ENCODE data around the gene CBLB. TPM values are rescaled to one million over a fixed set of nuclear protein-coding genes. Genes with fewer than 3 reads are reported as not detected.

The CBLB gene
- total and polyA plus RNA-seq, 2 experiments from 2014 or later, result 20.5 to 47.7 TPM

- Histone ChIP-seq H2AFZ (peak overlapping the region; percentile 23; the same call in 1 of the 2 replicates), H3K4me3 (no peak overlapping the region), H3K4me1 (ENCODE audit: insufficient read depth) (no peaks in the 10 kb centered on the region), H3K36me3 (ENCODE audit: insufficient read depth) (no peaks in the 10 kb centered on the region), H3K9me2 (ENCODE audit: insufficient read depth) (peaks cover 7% of the 10 kb centered on the region; the same call in 1 of the 2 replicates), H3K27ac (ENCODE audit: low read depth) (no peak overlapping the region), H3K4me2 (no peak overlapping the region), H3F3A (replicated peaks; ENCODE audit: low read depth) (no peaks in the 10 kb centered on the region), H3K27me3 (ENCODE audit: insufficient read depth) (no peaks in the 10 kb centered on the region), H3K79me2 (replicated peaks; ENCODE audit: insufficient read depth) (no peaks in the 10 kb centered on the region), H4K20me1 (replicated peaks; ENCODE audit: insufficient read depth) (no peaks in the 10 kb centered on the region)
- TF ChIP-seq, protein P1, sequence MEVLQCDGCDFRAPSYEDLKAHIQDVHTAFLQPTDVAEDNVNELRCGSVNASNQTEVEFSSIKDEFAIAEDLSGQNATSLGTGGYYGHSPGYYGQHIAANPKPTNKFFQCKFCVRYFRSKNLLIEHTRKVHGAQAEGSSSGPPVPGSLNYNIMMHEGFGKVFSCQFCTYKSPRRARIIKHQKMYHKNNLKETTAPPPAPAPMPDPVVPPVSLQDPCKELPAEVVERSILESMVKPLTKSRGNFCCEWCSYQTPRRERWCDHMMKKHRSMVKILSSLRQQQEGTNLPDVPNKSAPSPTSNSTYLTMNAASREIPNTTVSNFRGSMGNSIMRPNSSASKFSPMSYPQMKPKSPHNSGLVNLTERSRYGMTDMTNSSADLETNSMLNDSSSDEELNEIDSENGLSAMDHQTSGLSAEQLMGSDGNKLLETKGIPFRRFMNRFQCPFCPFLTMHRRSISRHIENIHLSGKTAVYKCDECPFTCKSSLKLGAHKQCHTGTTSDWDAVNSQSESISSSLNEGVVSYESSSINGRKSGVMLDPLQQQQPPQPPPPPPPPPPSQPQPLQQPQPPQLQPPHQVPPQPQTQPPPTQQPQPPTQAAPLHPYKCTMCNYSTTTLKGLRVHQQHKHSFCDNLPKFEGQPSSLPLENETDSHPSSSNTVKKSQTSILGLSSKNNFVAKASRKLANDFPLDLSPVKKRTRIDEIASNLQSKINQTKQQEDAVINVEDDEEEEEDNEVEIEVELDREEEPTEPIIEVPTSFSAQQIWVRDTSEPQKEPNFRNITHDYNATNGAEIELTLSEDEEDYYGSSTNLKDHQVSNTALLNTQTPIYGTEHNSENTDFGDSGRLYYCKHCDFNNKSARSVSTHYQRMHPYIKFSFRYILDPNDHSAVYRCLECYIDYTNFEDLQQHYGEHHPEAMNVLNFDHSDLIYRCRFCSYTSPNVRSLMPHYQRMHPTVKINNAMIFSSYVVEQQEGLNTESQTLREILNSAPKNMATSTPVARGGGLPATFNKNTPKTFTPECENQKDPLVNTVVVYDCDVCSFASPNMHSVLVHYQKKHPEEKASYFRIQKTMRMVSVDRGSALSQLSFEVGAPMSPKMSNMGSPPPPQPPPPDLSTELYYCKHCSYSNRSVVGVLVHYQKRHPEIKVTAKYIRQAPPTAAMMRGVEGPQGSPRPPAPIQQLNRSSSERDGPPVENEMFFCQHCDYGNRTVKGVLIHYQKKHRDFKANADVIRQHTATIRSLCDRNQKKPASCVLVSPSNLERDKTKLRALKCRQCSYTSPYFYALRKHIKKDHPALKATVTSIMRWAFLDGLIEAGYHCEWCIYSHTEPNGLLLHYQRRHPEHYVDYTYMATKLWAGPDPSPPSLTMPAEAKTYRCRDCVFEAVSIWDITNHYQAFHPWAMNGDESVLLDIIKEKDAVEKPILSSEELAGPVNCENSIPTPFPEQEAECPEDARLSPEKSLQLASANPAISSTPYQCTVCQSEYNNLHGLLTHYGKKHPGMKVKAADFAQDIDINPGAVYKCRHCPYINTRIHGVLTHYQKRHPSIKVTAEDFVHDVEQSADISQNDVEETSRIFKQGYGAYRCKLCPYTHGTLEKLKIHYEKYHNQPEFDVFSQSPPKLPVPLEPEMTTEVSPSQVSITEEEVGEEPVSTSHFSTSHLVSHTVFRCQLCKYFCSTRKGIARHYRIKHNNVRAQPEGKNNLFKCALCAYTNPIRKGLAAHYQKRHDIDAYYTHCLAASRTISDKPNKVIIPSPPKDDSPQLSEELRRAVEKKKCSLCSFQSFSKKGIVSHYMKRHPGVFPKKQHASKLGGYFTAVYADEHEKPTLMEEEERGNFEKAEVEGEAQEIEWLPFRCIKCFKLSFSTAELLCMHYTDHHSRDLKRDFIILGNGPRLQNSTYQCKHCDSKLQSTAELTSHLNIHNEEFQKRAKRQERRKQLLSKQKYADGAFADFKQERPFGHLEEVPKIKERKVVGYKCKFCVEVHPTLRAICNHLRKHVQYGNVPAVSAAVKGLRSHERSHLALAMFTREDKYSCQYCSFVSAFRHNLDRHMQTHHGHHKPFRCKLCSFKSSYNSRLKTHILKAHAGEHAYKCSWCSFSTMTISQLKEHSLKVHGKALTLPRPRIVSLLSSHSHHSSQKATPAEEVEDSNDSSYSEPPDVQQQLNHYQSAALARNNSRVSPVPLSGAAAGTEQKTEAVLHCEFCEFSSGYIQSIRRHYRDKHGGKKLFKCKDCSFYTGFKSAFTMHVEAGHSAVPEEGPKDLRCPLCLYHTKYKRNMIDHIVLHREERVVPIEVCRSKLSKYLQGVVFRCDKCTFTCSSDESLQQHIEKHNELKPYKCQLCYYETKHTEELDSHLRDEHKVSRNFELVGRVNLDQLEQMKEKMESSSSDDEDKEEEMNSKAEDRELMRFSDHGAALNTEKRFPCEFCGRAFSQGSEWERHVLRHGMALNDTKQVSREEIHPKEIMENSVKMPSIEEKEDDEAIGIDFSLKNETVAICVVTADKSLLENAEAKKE (CRISPR knock-in tag; IDR thresholded peaks at IDR 0.05), result no peak
- TF ChIP-seq EZH2 (IDR thresholded peaks at IDR 0.05; ENCODE audit: low read depth, unreplicated experiment) (no peak), ZNF114 (CRISPR knock-in tag; IDR thresholded peaks at IDR 0.05) (no peak), POLR2AphosphoS5 (IDR thresholded peaks at IDR 0.05; ENCODE audit: low read depth) (no peak), JUNB (IDR thresholded peaks at IDR 0.05; ENCODE audit: unreplicated experiment) (no peak), CREB1 (CRISPR knock-in tag; IDR thresholded peaks at IDR 0.05; ENCODE audit: low read depth) (no peak), ZNF331 (CRISPR knock-in tag; IDR thresholded peaks at IDR 0.05; ENCODE audit: low read depth) (no peak), CTCF (conservative IDR thresholded peaks at IDR 0.05; ENCODE audit: low read depth in 2 of 2) (no peak), NANOG (IDR thresholded peaks at IDR 0.05; ENCODE audit: borderline replicate concordance) (no peak), STAT1 (IDR thresholded peaks at IDR 0.05; ENCODE audit: unreplicated experiment) (no peak), EZH2phosphoT487 (IDR thresholded peaks at IDR 0.05; ENCODE audit: unreplicated experiment) (no peak)
- TF ChIP-seq, protein P2, sequence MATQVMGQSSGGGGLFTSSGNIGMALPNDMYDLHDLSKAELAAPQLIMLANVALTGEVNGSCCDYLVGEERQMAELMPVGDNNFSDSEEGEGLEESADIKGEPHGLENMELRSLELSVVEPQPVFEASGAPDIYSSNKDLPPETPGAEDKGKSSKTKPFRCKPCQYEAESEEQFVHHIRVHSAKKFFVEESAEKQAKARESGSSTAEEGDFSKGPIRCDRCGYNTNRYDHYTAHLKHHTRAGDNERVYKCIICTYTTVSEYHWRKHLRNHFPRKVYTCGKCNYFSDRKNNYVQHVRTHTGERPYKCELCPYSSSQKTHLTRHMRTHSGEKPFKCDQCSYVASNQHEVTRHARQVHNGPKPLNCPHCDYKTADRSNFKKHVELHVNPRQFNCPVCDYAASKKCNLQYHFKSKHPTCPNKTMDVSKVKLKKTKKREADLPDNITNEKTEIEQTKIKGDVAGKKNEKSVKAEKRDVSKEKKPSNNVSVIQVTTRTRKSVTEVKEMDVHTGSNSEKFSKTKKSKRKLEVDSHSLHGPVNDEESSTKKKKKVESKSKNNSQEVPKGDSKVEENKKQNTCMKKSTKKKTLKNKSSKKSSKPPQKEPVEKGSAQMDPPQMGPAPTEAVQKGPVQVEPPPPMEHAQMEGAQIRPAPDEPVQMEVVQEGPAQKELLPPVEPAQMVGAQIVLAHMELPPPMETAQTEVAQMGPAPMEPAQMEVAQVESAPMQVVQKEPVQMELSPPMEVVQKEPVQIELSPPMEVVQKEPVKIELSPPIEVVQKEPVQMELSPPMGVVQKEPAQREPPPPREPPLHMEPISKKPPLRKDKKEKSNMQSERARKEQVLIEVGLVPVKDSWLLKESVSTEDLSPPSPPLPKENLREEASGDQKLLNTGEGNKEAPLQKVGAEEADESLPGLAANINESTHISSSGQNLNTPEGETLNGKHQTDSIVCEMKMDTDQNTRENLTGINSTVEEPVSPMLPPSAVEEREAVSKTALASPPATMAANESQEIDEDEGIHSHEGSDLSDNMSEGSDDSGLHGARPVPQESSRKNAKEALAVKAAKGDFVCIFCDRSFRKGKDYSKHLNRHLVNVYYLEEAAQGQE (IDR thresholded peaks at IDR 0.05; ENCODE audit: unreplicated experiment), result no peak
- TF ChIP-seq, protein P3, sequence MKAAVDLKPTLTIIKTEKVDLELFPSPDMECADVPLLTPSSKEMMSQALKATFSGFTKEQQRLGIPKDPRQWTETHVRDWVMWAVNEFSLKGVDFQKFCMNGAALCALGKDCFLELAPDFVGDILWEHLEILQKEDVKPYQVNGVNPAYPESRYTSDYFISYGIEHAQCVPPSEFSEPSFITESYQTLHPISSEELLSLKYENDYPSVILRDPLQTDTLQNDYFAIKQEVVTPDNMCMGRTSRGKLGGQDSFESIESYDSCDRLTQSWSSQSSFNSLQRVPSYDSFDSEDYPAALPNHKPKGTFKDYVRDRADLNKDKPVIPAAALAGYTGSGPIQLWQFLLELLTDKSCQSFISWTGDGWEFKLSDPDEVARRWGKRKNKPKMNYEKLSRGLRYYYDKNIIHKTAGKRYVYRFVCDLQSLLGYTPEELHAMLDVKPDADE (IDR thresholded peaks at IDR 0.05), result no peak
- H3K4me1 Mint-ChIP-seq, result no peaks in the 10 kb centered on the region
- DNase-seq (ENCODE audit: low spot score), result no peak
- no peaks in the 10 kb centered on the region for H3K36me3 Mint-ChIP-seq (ENCODE audit: low read depth)
- H3K9me3 Mint-ChIP-seq, result no peaks in the 10 kb centered on the region
- no peak overlapping the region for H3K27ac Mint-ChIP-seq
- H3K27me3 Mint-ChIP-seq (ENCODE audit: insufficient read depth, low read depth, poor library complexity), result no peaks in the 10 kb centered on the region
- no peak for ATAC-seq
- no peak overlapping the region for H3K4me3 Mint-ChIP-seq
Observed at GRCh38 chr3:105634708-105635107, 234.1 kb downstream of the CBLB start.

Data from GM23338 (cell line).